Stimulated activated CD8-positive, alpha-beta memory T cell treated with anti-CD3 and anti-CD28 coated beads, Interleukin-7, amount 100 ng/mL, for 48 hours (primary cell): ENCODE data around the gene KDM6A.
"Not testable (repeated sequence)": the region's sequence is repeated elsewhere in the genome, so short reads cannot be mapped to it uniquely, and the experiment has no call there.

Source experiments
- DNase-seq, 2 donors: peaks; one replicate each; pipeline ENCODE4 v3.0.0-alpha.2; 2020; ENCODE audit warnings: low read depth in 1 of 2; ENCODE audit errors: extremely low read depth in 1 of 2

KDM6A gene

DNA sequence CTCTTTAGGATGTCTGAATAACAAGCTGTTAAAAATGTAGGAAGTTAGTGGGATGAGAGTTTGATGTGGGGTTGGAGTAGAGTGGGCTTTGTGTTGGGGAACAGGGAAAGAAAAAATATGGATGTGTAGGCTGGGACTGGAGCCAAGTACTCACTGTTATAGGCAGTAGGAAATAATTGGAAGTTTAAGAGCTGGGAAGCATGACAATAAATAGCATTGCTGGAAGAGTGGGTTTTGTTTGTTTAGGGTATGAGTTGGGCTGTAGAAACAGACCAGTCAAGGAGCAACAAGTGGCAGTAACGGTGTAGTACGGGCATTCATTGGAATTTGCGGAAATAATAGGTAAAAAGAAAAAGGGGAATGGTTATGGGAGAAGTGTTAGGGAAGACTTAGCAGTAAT lies 81.6 kb downstream of the KDM6A start:
- no peak for DNase-seq

DNA sequence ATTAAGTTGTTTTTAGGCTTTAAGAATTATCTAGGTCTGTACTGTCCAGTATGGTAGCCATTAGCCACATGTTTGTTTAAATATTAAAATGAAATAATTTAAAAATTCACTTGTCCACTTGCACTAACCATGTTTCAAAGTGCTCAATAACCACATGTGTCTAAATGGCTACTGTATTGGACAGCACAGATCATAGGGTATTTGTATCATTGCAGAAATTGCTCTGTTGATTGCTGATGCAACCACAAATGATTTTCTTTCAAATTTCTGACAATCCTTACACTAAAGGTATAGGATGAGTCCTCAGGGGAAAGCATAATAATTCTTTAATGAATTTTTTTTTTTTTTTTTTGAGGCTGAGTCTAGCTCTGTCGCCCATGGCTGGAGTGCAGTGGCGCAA lies 84.9 kb downstream of the KDM6A start:
- DNase-seq: no peak

DNA sequence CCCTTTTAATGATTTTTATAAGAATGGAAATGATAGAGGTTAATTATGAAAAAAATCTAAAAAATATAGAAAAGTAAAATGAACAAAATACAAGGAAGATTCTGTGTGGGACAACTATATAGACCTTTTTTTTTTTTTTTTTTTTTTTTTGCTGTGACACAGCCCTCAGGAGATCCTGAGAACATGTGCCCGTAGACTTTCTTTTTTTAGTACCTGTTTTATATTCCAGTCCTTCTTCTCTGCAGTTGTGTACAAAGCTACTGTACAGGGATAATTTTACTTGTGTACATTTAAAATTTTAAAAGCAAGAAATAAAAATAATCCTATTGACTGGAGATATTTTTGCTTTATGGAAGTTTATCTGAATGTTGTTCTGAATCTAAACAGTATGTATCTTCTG lies 85.5 kb downstream of the KDM6A start:
- no peak for DNase-seq

DNA sequence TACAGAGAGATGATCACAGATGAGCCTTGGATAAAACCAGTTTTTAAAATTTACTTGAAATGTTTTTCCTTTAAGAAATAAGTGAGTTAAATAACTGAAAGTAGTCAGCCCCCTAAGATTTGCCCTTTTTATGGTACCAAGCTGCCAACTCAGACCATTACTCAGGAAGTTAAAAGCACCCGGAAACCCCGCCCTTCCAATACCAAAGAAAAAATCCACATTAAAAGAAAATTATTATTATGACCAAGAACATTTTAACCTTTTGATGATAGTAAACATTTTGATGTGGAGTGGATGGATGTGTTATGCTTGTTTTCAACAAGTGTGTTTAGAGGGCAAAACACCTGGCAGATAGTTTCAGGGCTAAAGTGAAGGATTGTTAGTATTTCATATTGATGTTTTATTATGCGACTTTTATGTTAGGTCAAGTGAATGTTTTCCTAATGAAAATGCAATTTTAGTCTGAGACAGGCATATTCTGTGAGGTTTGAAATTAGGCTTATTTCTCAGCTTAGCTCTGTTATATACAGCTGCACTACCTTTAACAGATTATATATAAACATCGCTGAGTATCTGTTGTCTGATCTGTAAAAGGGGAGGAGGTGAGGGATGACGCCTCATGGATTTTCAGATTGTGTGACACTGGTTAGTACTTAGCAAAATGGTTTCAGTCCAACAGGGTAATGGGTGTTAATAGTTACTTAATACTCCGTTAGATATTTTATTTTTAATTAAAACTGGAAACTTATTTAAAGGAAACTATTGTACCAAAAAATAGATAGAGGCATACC lies 89.0 kb downstream of the KDM6A start:
- DNase-seq: no peak

DNA sequence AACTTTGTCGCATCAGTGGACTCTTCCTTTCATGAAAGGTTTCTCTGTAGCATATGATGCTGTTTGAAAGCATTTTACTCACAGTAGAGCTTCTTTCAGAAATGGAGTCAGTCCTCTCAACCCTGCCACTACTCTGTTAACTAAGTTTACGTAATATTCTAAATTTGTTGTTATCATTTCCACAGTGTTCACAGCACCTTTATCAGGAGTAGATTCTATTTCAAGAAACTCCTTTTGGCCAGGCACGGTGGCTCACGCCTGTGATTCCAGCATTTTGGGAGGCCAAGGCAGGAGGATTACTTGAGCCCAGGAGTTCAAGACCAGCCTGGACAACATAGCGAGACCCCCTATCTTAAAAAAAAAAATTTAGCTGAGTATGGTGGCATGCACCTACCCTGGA lies 90.0 kb downstream of the KDM6A start:
- no peak for DNase-seq

DNA sequence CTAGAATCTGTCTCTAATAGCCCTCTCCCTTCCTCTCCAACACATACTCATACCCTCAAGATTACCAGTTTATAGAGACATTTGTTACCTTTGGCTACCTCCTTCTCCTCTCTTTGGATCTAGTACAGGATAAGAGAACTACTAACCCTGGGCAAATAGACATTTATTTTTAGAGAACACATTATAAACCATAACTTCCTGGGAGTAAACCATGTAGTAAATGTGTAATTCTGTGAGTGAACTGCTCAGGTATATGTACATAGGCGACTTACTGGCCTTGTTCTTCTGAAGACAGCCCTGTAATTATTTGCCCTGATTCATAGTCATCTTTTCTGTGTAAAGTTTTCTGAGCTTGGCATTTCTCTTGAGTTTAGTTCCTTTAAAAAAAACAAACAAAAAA lies 94.2 kb downstream of the KDM6A start:
- no peak for DNase-seq

DNA sequence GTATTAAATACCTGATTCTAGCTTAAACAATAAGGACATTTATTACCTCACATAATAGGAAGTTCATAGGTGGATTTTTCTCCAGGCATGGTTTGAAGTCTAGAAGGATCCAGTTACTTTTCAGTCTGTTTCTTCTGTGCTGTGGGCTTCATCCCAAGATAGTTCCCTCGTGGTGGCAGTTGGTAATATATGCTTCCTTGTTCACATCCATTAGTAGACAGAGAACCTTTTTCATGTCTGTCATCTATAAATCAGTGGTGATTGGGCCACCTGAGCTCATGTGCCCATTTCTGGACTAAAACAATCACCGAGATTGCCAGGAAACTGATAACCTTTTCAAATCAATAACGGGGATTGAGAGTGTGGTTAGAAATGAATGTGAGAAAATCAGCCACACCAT lies 97.7 kb downstream of the KDM6A start:
- no peak for DNase-seq

DNA sequence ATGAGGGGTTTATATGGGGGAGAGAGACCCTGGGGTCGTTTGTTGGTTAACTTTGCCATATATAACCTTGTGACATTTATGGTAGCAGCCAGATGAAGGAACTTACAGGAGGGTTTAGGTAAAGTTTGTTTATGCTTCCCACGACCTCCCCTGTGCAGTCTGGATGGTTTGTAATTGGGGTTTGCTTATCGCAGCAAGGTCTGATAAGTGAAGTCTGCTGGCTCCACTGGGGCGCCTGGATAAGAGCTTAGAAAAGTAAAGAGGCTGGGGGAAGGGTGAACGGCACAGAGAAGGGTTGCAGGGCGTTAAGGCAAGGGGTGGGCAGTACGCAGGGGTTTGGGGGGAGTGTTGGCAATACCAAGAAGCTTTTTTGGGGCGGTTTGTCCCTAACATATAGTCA lies 98.7 kb downstream of the KDM6A start:
- DNase-seq: no peak

DNA sequence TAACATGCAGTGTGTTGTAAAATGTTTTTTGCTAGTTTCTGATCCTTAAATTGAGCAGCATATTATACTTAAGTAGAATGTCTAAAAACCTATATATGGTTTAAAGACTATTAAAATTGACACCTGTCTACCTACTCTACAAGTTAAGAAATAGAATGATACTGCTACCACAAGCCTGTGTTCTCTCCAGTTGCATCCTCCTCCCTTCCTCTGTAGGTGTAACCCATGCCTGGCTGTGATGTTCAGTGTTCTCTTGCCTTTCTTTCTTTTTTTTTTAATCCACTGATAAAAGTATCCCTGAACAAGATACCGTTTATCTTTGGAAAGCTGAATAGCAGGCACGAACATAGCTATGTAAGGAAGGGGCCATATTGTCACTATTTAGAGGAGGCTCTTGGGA lies 99.1 kb downstream of the KDM6A start:
- no peak for DNase-seq

DNA sequence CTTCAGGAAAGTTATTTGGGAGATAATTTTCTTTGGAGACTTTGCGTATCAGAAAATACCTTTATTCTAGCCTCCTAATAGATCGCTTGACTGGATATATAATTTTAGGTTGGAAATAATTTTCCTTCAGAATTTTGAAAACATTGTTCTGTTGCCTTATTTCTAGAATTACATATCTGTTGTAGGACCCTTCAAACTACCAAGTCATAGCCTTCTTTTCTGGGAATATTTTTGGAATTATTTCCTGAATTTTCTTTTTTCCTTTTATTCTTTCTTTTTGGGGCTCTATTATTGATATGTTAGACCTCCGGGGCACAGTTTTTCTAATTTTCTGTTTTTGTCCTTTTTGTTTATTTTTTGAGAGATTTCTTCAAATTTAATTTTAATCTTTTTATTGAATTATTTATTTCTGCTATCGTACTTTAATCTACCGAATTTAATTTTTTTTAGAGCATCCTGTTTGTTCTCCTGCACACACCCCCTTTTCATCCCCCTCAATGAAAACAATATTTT lies 100.5 kb downstream of the KDM6A start:
- DNase-seq: no peak

DNA sequence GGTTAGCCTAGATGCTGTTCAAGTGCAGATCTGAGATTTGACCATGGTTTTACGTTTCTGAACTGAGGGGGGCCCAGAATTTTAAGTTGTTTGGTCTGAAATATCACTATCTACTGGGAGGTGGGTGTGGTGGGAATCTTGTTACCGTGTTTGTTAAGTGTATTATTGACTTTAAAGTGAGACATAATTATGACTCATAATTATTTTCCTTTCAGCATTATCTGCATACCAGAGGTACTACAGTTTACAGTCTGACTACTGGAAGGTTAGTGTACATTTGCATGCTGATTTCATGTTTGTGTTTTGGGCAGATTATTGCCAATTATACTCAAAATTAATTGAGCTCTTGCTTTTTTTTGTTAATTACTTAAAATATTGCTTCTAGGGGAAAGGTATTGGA lies 101.5 kb downstream of the KDM6A start:
- no peak for DNase-seq

DNA sequence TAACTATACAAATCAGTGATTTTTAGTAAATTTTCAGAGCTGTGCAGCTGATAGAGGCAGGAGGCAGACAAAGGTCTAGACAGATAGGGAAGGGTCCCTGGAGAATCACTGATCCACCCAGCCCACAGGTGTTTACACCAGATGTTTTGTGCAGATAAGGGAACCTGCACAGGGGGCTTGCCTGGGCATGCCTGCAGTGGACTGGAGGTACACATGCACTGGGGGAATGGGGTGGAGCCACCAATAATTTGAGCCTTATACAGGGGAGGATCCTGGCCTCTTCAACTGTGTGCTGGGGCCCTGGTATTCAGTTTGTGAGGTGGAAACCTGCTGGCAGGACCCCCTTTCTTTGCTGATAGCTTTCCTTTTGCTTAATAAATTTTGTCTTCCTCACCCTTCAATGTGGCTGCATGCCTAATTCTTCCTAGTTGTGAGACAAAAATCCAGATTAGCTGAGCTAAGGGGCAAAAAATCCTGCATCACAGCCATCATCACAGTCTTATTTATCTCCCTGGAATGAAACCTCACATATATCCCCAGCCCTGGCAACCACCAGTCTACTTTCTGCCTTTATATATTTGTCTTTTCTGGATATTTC lies 102.8 kb downstream of the KDM6A start:
- DNase-seq: no peak

DNA sequence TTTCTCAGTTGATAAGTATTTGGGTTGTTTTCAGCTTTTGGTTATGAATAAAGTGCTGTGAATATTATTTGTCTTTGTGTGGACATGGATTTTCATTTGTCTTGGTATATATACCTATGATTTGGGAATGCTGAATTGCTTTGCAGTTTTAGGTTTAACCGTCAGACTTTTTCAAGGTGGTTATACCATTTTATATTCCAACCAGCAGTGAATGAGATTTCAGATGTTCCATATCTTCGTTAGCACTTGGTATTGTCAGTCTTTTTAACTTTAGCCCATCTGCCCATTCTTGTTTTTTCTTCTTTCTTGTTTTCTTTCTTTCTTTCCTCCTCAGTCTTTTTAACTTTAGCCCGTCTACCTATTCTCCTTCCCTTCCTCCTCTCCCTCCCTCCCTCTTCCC lies 106.0 kb downstream of the KDM6A start:
- no peak for DNase-seq

DNA sequence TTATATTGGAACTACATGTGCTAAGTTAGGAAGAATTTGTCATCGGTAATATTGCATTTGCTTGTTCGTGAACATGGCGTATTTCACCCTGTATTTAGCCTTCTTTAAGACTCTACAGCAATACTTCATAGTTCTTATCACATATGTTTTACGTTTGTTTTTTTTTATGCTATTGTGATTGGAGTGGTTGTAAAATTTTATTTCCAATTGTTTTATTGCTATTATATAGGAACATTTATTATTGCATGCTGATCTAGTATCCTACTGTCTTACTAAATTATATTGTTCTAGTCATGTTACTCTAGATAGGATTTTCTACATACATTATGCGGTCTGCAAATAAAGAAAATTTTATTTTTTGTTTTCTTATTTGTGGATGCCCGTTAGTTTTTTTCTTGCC lies 107.4 kb downstream of the KDM6A start:
- no peak for DNase-seq

DNA sequence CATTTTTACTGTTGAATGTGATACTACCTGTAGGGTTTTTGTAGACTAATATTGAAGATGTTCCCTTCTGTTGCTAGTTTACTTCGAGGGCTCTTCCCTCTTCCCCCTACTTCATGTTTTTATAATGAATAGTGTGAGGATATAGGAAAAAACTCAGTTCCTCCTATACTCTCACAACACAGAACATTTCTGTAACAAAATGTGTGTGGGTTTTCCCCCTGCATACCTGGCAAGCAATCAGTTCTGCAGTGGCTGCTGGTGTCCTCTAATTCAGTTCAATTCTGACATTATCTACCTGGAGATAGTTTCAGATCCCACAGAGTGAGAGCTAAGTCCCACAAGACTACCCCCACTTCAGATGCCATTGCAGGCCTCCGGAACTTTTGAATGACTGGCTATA lies 107.9 kb downstream of the KDM6A start:
- DNase-seq: no peak

DNA sequence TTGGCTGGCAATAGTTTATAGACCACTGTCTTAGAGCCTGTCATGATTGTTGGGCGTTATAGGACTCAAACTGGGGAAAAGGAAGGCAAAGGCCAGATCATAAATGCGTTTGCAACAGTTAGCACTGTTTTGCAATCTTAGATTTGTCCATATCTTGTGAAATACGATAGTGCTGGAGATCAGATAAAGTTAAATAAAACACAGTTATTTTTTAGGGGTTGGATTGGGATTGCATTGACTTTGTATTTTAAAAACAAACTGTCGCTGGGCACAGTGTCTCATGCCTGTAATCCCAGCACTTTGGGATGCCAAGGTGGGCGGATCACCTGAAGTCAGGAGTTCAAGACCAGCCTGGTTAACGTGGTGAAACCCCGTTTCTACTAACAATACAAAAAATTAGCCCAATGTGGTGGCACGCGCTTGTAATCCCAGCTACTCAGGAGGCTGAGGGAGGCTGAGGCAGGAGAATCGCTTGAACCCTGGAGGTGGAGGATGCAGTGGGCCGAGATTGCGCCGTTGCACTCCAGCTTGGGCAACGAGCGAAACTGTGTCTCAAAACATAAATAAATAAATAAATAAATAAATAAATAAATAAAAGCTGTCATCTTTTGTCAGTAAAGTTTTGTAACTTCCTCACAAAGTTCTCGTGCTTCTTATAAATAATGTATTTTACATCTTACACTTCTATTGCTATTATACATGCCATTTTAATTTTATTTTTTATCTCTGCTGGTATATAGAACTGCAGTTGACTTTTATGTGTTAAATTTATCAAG lies 117.2 kb downstream of the KDM6A start:
- no peak for DNase-seq

DNA sequence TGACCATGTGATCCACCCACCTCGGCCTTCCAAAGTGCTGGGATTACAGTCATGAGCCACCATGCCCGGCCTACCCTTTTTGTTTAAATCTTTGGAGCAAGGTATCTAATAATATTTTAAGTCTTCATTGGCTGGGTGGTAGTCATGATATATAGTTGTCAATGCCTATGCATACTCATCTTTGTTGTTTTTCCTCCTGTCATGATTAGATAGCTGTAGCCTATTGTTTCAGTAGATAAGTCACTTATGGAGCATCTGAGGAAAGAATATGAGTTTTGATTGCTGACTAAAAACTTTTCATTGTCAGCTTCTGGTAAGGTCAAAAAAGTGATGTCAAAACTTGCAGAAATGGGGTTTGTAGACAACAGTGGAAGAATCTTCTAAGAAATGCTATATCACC lies 119.8 kb downstream of the KDM6A start:
- no peak for DNase-seq

DNA sequence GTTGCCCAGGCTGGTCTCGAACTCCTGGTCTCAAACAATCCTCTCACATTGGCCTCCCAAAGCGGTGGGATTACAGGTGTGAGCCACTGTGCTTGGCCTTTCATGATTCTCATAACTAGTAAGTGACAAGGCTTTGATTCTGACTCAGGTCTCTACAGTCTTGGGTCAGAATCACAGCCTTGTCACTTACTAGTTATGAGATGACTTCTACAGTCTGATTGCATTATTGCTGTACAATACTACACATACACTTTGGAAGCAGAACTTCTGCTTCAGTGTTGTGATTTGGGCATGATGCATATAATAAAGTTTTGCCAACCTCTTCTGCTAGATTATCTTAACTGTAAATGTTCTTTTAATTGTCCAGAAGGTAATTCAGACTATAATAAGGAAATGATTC lies 123.3 kb downstream of the KDM6A start:
- DNase-seq: no peak

DNA sequence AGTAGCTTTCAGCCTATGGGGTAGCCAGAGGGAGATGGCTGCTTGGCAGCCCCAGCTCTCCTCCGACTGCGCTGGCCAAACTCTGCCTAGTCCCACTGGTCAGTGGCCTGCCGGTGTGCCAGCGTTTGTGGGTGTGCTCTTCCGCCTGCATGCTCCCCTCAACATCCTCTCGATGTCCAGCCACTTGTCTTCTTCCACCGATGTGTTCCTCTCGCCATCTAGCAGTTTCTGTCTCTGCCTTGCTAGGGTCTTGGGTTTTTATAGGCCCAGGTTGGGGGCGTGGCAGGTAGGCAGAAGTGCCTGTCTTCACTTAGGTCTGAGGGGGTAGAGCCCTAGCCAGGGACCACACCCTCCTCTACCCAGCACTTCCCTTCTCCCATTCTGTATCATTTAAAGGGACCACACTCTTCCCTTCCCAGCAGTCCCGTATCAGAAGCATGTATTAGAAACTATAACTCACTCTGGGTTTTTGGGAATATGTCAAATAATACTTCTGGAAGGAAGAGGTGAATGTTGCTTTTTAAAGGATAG lies 124.4 kb downstream of the KDM6A start:
- DNase-seq: no peak

DNA sequence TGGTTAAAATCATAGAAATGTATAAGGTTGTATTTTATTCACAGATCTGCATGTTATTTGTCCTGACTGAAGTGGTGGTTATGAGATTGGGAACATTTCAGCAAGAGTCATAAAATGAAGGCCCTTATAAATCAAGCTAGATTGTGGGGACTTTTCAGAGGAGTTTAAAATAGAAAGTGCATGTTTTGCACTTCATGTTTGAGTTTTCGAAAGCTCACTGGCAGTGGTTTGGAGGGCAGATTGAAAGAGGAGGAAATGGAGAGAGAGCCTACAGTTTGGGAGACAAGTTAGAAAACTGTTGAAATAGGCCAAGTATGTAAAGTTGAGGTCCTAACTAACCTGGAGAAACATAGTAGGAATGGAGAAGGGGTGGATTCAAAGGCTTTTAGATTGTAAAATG lies 124.9 kb downstream of the KDM6A start:
- DNase-seq: no peak

DNA sequence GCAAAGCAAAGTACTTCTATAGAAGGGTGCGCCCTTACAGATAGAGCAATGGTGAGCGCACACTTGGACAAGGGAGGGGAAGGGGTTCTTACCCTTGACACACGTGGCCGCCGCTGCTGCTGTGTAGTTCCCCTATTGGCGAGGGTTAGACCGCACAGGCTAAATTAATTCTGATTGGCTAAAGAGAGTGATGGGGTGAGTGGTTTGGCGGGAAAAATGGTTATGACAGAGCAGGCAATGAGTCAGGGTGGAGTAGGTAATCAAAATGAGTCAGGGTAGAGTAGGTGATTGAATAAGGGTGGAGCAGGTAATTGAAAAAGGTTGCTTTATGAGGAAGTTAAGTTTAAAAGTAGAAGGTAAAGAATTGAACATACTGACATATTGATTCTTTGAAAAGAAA lies 126.2 kb downstream of the KDM6A start:
- not testable (repeated sequence) for DNase-seq

DNA sequence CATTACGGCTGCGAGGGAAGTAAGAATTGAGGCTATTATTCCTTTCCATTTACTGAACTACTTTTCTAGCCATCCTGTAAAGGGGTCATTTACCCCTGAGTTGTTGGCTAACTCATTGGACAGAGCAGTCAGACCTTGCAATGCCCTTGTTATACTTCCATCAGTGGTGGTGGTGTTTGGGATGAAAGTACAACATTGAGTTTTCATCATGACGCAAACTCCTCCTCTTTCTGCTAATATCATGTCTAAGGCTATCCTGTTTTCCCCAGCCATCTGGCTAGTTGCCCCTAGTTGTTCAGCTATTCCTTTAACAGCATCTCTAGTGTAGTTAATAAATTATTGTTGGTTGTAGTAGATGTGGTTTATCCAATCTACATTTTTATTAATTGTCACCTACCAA lies 126.9 kb downstream of the KDM6A start:
- not testable (repeated sequence) for DNase-seq
